Loucy (cell line): ENCODE measurements around the gene EEF1AKMT1.

Source experiments
- H2AFZ ChIP-seq: fragments of 200-600 bp; sonication (generic); 2 replicates; pipeline ENCODE4 v1.6.0; 2016; ENCODE audit warnings: antibody characterized with exemption, mild to moderate bottlenecking, low read length, moderate library complexity
- H3F3A ChIP-seq: fragments of 200-600 bp; 2 replicates; pipeline ENCODE4 v1.6.0; 2016; ENCODE audit warnings: antibody characterized with exemption, low read depth, mild to moderate bottlenecking
- H3K27me3 ChIP-seq: fragments of 200-600 bp; sonication (generic); 2 replicates; pipeline ENCODE4 v1.6.1; 2014; ENCODE audit warnings: low read length, mild to moderate bottlenecking; ENCODE audit not compliant: insufficient read depth, poor library complexity, severe bottlenecking
- H3K36me3 ChIP-seq: fragments of 200-600 bp; sonication (generic); 2 replicates; pipeline ENCODE4 v1.6.1; 2016; ENCODE audit warnings: low read length; ENCODE audit not compliant: insufficient read depth
- H3K4me1 ChIP-seq: fragments of 200-600 bp; sonication (generic); 2 replicates; pipeline ENCODE4 v1.5.1; 2014; ENCODE audit warnings: low read length, mild to moderate bottlenecking; ENCODE audit not compliant: insufficient read depth, poor library complexity, severe bottlenecking
- H3K4me2 ChIP-seq: fragments of 200-600 bp; sonication (generic); 2 replicates; pipeline ENCODE4 v1.6.0; 2014; ENCODE audit warnings: antibody characterized with exemption, low read length, low read depth, mild to moderate bottlenecking; ENCODE audit not compliant: poor library complexity, severe bottlenecking
- H3K4me3 ChIP-seq: fragments of 200-600 bp; sonication (generic); 2 replicates; pipeline ENCODE4 v1.5.1; 2014; ENCODE audit warnings: low read length, mild to moderate bottlenecking, mixed read lengths; ENCODE audit not compliant: poor library complexity, severe bottlenecking
- H3K79me2 ChIP-seq: fragments of 200-600 bp; sonication (generic); 2 replicates; pipeline ENCODE4 v1.6.1; 2014; ENCODE audit warnings: low read length; ENCODE audit not compliant: insufficient read depth
- H3K9ac ChIP-seq: fragments of 200-600 bp; sonication (generic); 2 replicates; pipeline ENCODE4 v1.6.0; 2014; ENCODE audit warnings: mild to moderate bottlenecking, low read depth, low read length, moderate library complexity; ENCODE audit not compliant: poor library complexity, severe bottlenecking
- H3K9me2 ChIP-seq: fragments of 200-600 bp; sonication (generic); replicated peaks from 2 replicates; pipeline ENCODE4 v1.6.1; 2016; ENCODE audit warnings: low read depth, low read length, mixed read lengths
- H3K9me3 ChIP-seq: fragments of 200-600 bp; sonication (generic); 2 replicates; pipeline ENCODE4 v1.6.1; 2014; ENCODE audit warnings: mild to moderate bottlenecking, antibody characterized with exemption, low read length, low read depth; ENCODE audit not compliant: insufficient read depth
- H4K20me1 ChIP-seq: fragments of 200-600 bp; sonication (generic); 2 replicates; pipeline ENCODE4 v1.6.0; 2014; ENCODE audit warnings: antibody characterized with exemption, low read length, mild to moderate bottlenecking; ENCODE audit not compliant: insufficient read depth, poor library complexity, severe bottlenecking
- EZH2phosphoT487 ChIP-seq: fragments of 200-600 bp; IDR thresholded peaks from 2 replicates; pipeline ENCODE4 v1.6.1; 2018; ENCODE audit warnings: antibody characterized with exemption, mild to moderate bottlenecking, moderate library complexity, borderline replicate concordance
- TF ChIP-seq, protein P1 (sequence below): fragments of 200-600 bp; sonication (generic); conservative IDR thresholded peaks from 2 replicates; pipeline ENCODE4 v1.5.1; 2014; ENCODE audit warnings: mild to moderate bottlenecking, antibody characterized with exemption, low read length

Gene EEF1AKMT1

DNA sequence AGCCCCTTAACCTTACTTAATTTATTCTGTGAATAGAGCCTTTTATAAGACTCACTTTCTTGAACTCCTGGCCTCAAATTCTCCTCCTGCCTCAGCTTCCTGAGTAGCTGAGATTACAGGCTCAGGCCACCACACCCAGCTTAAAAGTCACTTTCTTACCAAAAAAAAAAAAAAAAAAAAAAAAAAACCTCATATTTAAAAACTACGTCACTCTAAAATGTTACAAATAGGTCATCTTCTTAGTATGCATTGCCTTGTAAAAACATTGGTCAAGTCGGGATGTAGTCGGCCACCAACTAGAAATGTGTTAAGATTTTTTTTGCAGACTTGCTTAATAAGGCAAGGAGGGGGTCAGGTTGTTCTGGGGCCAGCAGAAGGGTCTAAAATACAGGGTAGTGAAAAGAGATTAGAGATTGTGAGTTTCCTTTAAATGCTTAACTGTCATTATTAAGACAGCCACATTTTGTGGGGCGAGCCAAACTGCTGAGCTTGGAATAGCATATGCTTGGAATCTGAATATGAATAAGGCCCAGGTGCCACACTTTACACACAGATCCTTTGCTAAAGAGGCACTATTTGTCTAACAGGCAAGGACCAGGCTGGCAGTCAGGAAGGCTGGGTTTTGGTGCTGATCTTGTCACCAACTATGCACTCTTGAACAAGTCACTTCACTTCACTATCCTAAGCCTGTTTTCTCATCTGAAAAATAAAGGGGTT is 86.7 kb downstream of the EEF1AKMT1 start:
- Histone ChIP-seq H3K9me2 (no peaks in the 10 kb centered on the region), H2AFZ (no peak overlapping the region), H3K27me3 (no peaks in the 10 kb centered on the region), H3K79me2 (no peaks in the 10 kb centered on the region), H3K4me2 (no peak overlapping the region), H3K9me3 (no peaks in the 10 kb centered on the region), H3K9ac (no peak overlapping the region), H3K4me1 (no peaks in the 10 kb centered on the region), H3K36me3 (no peaks in the 10 kb centered on the region), H3K4me3 (no peak overlapping the region), H3F3A (no peaks in the 10 kb centered on the region), H4K20me1 (no peaks in the 10 kb centered on the region)
- TF ChIP-seq EZH2phosphoT487, result no peak
- TF ChIP-seq, protein P1, sequence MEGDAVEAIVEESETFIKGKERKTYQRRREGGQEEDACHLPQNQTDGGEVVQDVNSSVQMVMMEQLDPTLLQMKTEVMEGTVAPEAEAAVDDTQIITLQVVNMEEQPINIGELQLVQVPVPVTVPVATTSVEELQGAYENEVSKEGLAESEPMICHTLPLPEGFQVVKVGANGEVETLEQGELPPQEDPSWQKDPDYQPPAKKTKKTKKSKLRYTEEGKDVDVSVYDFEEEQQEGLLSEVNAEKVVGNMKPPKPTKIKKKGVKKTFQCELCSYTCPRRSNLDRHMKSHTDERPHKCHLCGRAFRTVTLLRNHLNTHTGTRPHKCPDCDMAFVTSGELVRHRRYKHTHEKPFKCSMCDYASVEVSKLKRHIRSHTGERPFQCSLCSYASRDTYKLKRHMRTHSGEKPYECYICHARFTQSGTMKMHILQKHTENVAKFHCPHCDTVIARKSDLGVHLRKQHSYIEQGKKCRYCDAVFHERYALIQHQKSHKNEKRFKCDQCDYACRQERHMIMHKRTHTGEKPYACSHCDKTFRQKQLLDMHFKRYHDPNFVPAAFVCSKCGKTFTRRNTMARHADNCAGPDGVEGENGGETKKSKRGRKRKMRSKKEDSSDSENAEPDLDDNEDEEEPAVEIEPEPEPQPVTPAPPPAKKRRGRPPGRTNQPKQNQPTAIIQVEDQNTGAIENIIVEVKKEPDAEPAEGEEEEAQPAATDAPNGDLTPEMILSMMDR, result no peak

DNA sequence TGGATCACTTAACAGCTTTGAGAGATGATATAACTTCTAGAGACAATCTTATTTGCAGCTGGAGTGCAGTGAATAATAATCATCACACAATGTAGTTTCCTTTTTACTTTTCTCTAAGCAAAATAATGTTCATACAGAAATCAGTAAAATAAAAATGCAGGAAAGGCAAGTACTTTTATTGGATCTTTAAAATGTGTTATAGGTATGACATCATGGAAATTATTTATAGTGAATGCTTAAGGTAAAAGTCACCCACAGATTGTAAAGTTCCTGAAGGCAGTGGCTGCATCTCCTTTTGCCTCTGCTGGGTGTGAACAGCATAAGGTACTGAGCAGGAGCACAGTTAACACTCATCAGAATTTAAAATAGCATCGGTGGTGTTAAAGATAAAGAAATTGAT is 87.6 kb downstream of the EEF1AKMT1 start:
- Histone ChIP-seq H3K4me2 (no peak overlapping the region), H3K27me3 (no peaks in the 10 kb centered on the region), H3F3A (no peaks in the 10 kb centered on the region), H4K20me1 (no peaks in the 10 kb centered on the region), H3K9me3 (no peaks in the 10 kb centered on the region), H3K79me2 (no peaks in the 10 kb centered on the region), H3K36me3 (no peaks in the 10 kb centered on the region), H3K4me1 (no peaks in the 10 kb centered on the region), H3K4me3 (no peak overlapping the region), H3K9ac (no peak overlapping the region), H3K9me2 (no peaks in the 10 kb centered on the region), H2AFZ (no peak overlapping the region)
- TF ChIP-seq, protein P1, result no peak
- no peak for TF ChIP-seq EZH2phosphoT487

DNA sequence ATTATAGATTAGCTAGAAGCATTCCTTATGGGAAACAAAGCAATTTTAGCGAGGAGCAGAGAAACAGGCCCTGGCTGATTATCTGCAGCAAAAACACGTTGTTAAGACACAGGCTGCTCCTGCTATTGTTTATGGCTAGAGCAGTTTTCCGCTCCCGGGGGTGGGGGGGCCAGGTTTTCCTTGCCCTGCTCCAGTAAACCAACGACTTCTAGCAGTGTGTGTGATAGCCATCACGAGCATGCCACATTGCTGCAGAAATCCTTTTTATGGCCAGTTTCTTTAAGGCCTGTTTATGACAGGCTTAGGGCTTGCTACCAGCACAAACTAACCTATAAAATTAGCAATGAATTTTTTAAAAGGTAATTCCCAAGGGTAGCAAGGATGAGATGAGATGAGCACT is 88.7 kb downstream of the EEF1AKMT1 start:
- H3K4me2 ChIP-seq, result no peak overlapping the region
- no peaks in the 10 kb centered on the region for H3K9me2 ChIP-seq
- no peak overlapping the region for H3K9ac ChIP-seq
- no peaks in the 10 kb centered on the region for H3F3A ChIP-seq
- no peaks in the 10 kb centered on the region for H3K4me1 ChIP-seq
- no peaks in the 10 kb centered on the region for H3K9me3 ChIP-seq
- H2AFZ ChIP-seq, result no peak overlapping the region
- H3K79me2 ChIP-seq, result no peaks in the 10 kb centered on the region
- no peak overlapping the region for H3K4me3 ChIP-seq
- H3K36me3 ChIP-seq, result no peaks in the 10 kb centered on the region
- TF ChIP-seq, protein P1, result no peak
- no peak for TF ChIP-seq EZH2phosphoT487
- H3K27me3 ChIP-seq, result no peaks in the 10 kb centered on the region
- no peaks in the 10 kb centered on the region for H4K20me1 ChIP-seq
